Duodenal mucosa (tissue), 2 donors: ENCODE measurements around the gene MLF2.
"Not testable (repeated sequence)": the region's sequence is repeated elsewhere in the genome, so short reads cannot be mapped to it uniquely, and the experiment has no call there.

Experiments
- H3K27ac ChIP-seq: one replicate; pipeline ENCODE4 v1.7.0; 2013; ENCODE audit warnings: low read depth, low read length
- H3K27me3 ChIP-seq, 2 donors: one replicate each; pipeline ENCODE4 v1.7.0; 2013; ENCODE audit warnings: low read length in 2 of 2, control low read depth in 1 of 2; ENCODE audit not compliant: insufficient read depth in 2 of 2, control insufficient read depth in 1 of 2
- H3K36me3 ChIP-seq, 2 donors: one replicate each; pipeline ENCODE4 v1.7.0; 2013; ENCODE audit warnings: low read length in 2 of 2, control low read depth in 1 of 2; ENCODE audit not compliant: insufficient read depth in 2 of 2, control insufficient read depth in 1 of 2
- H3K4me1 ChIP-seq, 2 donors: one replicate each; pipeline ENCODE4 v1.7.0; 2013; ENCODE audit warnings: low read length in 2 of 2, control low read depth in 1 of 2; ENCODE audit not compliant: insufficient read depth in 2 of 2, control insufficient read depth in 1 of 2
- H3K4me3 ChIP-seq, 2 donors: one replicate each; pipeline ENCODE4 v1.7.0; 2013; ENCODE audit warnings: low read length in 2 of 2, low read depth in 1 of 2
- H3K9ac ChIP-seq, 2 donors: one replicate each; pipeline ENCODE4 v1.7.0; 2013; ENCODE audit warnings: low read length in 2 of 2, low read depth in 1 of 2
- H3K9me3 ChIP-seq, 2 donors: one replicate each; pipeline ENCODE4 v1.7.0; 2013; ENCODE audit warnings: low read length in 2 of 2, control low read depth in 1 of 2; ENCODE audit not compliant: control insufficient read depth in 1 of 2

MLF2 gene

DNA sequence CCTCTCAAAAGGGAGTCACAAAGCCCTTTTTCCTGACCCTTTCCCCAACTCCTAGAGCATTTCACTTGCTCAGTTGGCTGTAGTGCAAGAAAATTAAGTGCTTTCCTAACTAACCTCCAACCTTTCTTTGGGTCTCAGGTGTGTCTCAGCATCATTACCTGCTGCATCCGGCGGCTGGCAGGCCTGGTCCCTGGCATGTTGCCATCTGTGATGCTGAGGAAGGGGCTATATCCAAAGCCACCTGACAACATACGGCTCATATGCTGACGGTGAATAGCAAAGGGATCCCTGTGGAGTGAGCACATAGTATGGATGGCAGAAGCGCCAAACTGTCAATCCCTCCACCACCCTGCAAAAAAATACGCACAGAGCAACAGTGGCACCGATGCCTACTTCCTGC lies 1.2 kb downstream of the MLF2 start:
- H3K27ac ChIP-seq = no peak overlapping the region
- H3K9me3 ChIP-seq = no peaks in the 10 kb centered on the region
- H3K36me3 ChIP-seq = peaks cover 32 to 47% of the 10 kb centered on the region in 2 donors
- H3K4me3 ChIP-seq = peak overlapping the region; percentile 89 to 91
- H3K27me3 ChIP-seq = no peaks in the 10 kb centered on the region
- H3K4me1 ChIP-seq = peaks cover 13 to 20% of the 10 kb centered on the region in 2 donors
- H3K9ac ChIP-seq = peak overlapping the region; percentile 94 to 99

DNA sequence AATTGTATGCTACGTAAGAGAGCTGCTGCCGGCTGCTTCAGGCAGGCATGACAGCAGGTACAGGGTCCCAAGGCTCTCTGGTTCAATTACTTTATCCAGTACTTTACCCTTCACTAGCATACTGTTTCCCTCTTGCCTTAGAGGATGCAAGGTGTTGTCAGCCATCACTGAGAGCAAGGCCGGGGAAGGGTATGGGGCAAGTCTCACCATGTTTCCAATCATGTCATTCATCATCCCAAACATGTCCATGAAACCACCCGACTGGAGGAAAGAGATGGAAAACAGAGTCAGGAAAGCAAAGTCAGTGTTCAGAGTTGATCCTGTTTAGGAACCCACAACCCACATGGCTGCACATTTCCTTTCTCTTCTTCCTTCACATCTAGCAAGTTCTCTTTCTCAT lies 2.4 kb downstream of the MLF2 start:
- Histone ChIP-seq H3K36me3 (peaks cover 32 to 58% of the 10 kb centered on the region in 2 donors), H3K27ac (no peak overlapping the region), H3K27me3 (no peaks in the 10 kb centered on the region), H3K9ac (no peak overlapping the region), H3K4me1 (peaks cover 13 to 20% of the 10 kb centered on the region in 2 donors), H3K9me3 (no peaks in the 10 kb centered on the region), H3K4me3 (no peak overlapping the region)

DNA sequence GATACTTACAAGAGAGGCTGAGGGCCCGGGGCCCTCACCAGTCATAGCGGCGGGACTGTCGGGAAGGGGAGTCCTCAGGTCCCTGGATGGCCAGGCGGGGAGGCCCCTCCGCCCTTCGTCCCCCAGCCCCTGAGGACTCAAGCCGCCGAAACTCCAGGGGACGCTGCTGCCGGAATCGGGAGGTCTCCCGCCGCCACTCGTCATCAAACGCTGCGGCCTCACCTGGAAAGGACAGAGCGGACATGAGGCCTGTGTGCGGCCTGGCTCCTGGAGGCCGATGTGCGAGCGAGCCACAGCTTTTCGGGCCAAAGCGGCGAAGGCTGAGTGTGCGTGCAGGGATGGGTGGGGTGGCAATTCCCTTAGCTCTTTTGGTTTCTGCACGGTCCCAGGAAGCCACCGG lies 4.2 kb downstream of the MLF2 start:
- H3K4me3 ChIP-seq = no peak overlapping the region
- H3K27ac ChIP-seq = no peak overlapping the region
- no peaks in the 10 kb centered on the region for H3K27me3 ChIP-seq
- no peak overlapping the region for H3K9ac ChIP-seq
- H3K9me3 ChIP-seq = no peaks in the 10 kb centered on the region
- H3K36me3 ChIP-seq = peaks cover 32 to 59% of the 10 kb centered on the region in 2 donors
- peaks cover 10 to 11% of the 10 kb centered on the region in 2 donors for H3K4me1 ChIP-seq

DNA sequence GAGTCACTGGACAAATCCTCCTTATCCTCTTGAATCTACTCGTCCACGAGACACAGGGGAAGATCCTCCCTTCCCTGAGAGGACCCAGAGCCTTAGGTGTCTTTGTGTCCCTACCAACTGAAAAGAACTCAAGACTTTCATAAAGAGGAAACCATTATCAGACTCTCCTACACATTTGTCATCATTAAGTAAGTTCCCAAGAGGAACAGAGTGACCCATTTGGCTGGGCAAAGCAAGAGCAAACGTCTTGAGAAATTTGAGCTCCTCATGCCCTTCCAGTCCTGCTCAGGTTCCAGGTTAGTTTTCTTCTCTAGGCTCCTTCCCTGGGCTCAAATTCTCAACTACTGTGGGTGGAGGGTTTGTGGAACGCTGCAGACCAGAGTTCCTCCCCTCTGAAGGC lies 5.7 kb downstream of the MLF2 start:
- Histone ChIP-seq H3K4me1 (peaks cover 6 to 7% of the 10 kb centered on the region in 2 donors), H3K27ac (no peak overlapping the region), H3K4me3 (no peak overlapping the region), H3K27me3 (no peaks in the 10 kb centered on the region), H3K9me3 (no peaks in the 10 kb centered on the region), H3K9ac (no peak overlapping the region), H3K36me3 (peaks cover 32 to 59% of the 10 kb centered on the region in 2 donors)

DNA sequence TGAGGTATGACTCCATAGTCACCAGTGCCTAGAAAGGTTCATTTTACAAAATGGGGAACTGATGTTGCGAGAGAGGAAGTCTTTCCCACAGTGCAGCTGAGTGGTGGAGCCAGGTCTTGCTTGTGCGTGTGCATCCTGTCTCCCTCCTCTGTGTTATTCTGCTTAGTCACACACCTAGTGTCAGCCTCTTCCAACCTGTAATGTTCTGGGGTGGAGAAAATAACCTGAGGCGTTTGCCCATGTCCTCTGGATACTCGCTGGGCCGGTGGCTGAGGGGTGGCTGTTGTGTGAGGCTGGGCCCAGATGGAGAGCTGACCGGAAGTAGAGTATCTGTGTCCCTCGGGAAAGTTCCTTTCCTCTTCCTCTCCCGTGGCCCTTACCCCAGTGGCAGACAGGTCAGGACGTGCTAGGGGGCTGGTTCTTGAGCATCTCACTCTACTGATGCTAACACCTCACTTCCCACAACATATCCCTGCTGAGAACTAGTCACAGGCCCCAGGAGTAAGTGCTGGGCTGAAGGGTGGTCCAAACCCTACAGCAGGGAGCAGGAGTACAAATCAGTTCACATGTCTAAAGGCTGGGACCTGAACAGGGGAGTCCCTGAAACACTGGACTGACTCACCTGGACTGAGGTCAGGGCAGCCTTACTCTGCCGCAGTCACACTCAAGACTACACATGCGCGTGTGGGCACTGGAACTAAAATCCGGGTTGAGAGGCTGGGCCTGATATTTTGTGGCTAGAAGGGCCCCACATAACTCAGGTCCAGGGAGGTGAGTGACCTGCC lies 7.0 kb downstream of the MLF2 start:
- H3K36me3 ChIP-seq = peaks cover 32 to 53% of the 10 kb centered on the region in 2 donors
- no peaks in the 10 kb centered on the region for H3K4me1 ChIP-seq
- H3K27ac ChIP-seq = no peak overlapping the region
- no peaks in the 10 kb centered on the region for H3K9me3 ChIP-seq
- no peak overlapping the region for H3K9ac ChIP-seq
- no peaks in the 10 kb centered on the region for H3K27me3 ChIP-seq
- H3K4me3 ChIP-seq = no peak overlapping the region

DNA sequence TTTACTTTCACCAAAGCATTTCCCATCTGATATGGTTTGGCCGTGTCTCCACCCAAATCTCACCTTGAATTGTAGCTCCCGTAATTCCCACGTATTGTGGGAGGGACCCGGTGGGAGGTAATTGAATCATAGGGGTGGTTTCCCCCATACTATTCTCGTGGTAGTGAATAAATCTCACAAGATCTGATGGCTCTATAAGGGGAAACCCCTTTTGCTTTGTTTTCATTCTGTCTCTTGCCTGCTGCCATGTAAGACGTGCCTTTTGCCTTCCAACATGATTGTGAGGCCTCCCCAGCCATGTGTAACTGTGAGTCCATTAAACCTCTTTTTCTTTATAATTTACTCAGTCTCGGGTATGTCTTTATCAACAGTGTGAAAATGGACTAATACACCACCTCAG lies 9.6 kb downstream of the MLF2 start:
- not testable (repeated sequence) for H3K4me1 ChIP-seq, H3K27ac ChIP-seq, H3K4me3 ChIP-seq, H3K9ac ChIP-seq, H3K9me3 ChIP-seq, H3K27me3 ChIP-seq
- H3K36me3 ChIP-seq = peaks cover 10 to 27% of the 10 kb centered on the region in 2 donors

DNA sequence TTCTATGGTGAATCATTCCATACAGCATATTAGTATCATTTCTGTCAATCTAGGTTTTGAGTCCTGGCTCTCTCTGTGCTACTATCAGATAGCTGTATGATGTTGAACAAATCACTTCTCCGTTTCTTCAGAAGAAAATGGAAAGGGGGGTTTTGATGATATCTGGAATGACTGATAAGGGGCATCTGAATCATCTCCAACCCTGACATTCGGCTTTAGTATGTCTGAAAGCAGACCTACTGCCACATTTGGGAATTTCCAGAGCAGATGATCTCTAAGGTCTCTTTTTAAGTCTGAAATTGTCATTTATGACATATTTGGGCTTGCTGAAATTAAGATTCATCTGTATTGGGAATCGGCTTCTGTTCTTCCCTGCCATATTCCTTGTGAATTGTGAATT lies 10.1 kb downstream of the MLF2 start:
- Histone ChIP-seq H3K27me3 (no peaks in the 10 kb centered on the region), H3K9me3 (no peaks in the 10 kb centered on the region), H3K27ac (no peak overlapping the region), H3K4me1 (no peaks in the 10 kb centered on the region), H3K36me3 (peaks cover 10 to 22% of the 10 kb centered on the region in 2 donors), H3K4me3 (no peak overlapping the region), H3K9ac (no peak overlapping the region)

DNA sequence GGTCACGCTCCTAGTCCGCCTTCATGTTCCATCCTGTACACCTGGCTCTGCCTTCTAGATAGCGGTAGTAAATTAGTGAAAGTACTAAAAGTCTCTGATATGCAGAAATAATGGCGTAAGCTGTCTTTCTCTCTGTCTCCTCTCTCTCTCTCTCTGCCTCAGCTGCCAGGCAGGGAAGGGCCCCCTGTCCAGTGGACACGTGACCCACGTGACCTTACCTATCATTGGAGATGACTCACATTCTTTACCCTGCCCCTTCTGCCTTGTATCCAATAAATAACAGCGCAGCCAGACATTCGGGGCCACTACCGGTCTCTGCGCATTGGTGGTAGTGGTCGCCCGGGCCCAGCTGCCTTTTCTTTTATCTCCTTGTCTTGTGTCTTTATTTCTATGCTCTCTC lies 10.9 kb downstream of the MLF2 start:
- H3K27me3 ChIP-seq, H3K9ac ChIP-seq, H3K9me3 ChIP-seq, H3K4me3 ChIP-seq, H3K4me1 ChIP-seq, H3K27ac ChIP-seq: not testable (repeated sequence)
- peaks cover 3 to 14% of the 10 kb centered on the region in 2 donors for H3K36me3 ChIP-seq

DNA sequence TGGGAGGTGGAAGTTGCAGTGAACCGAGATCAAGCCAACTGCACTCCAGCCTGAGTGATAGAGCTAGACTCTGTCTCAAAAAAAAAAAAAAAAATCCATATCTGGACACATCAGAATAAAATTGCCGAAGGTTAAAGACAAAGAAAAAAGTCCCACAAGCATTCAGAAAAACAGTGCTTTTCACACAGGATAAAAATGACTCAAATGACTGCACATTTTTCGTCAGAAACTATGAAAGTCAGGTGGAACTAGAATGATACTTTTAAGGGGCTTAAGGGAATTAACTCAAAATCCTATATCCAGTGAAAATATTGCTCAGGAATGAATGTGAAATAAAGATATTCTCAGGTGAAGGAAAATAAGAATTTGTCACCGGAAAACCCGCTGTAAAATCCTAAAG lies 16.2 kb downstream of the MLF2 start:
- H3K4me1 ChIP-seq = peaks cover 9 to 12% of the 10 kb centered on the region in 2 donors
- H3K27me3 ChIP-seq = no peaks in the 10 kb centered on the region
- H3K4me3 ChIP-seq = no peak overlapping the region
- no peak overlapping the region for H3K9ac ChIP-seq
- peaks cover 0 to 3% of the 10 kb centered on the region in 2 donors for H3K36me3 ChIP-seq
- no peak overlapping the region for H3K27ac ChIP-seq
- H3K9me3 ChIP-seq = no peaks in the 10 kb centered on the region

DNA sequence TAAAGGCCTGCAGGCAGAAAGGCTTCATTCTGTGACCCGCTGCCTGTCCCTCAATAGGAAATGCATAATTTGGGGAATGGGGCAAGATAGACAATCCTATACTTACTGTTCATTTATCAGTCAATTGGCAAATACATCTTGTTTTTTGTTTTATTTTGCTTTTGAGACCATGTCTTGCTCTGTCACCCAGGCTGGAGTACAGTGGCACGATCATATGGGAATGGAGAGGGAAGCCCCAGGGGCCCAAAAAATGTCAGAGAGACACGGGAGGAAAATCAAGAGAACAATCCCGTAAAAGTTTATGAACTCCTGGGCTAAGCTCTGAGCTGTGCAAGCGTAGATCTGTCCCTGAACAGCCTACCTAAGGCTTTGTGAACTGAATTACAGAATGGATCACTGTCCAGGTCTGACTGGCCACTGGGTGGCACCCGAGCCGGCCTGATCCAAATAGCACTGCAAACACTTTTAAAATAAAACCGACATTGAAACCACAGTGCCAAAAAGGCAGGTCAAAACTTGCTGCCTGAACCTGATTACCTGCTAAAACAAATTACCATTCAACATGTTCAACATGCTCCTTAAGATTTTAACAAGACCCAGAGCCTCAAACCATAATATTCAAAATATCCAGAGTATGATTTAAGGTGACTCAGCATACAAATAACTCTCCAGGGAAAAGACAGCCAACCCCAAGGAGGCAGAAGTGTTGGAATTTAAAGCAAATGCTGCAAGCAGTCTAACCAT lies 17.3 kb downstream of the MLF2 start:
- peaks cover 9 to 14% of the 10 kb centered on the region in 2 donors for H3K36me3 ChIP-seq
- H3K9ac ChIP-seq = no peak overlapping the region
- no peaks in the 10 kb centered on the region for H3K27me3 ChIP-seq
- H3K27ac ChIP-seq = no peak overlapping the region
- H3K4me3 ChIP-seq = no peak overlapping the region
- H3K9me3 ChIP-seq = no peaks in the 10 kb centered on the region
- H3K4me1 ChIP-seq = peaks cover 9 to 12% of the 10 kb centered on the region in 2 donors
